ENCODE results near the gene KCNQ1.

Gene KCNQ1

DNA sequence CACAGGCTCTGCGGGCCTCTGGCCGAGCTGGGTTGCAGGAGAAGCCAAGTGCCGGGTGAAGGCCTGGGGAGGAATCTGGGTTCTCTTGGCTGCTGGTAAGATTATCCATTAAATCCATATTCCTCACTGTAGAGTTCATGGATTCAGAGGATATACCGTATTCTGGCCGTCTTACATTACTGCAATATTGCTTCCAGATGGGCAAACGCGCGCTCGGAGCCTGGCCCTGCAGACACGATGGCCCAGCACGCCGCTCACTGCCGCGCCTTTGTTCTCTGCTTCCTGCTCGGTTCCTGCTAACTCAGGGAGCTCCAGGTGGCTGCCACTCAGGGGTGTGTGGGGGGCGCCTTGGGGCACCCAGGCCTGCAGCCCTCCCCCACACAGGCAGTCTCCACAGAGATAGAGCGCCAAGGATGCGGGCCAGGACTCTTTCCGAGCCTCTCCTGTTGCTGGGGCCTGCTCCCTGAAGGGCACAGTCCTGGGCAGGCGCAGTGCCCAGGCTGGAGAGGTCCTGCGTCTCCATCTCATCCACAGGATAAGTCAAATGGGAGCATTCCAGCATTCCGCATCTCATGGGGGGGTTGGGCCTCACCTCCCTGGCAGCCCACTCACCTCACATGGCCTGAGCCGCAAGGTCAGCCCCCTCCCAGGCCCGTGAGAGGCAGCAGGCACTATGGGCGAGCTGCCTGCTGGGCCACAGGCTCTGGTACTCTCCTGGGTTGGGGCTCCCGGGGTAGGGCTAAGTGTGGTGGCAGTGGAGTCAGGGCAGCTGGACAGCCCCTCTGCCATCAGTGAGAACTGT lies 269.1 kb downstream of the KCNQ1 start:
- no peak for DNase-seq (ENCODE audit: low read depth in 2 of 2)

- DNase-seq (ENCODE audit: low read depth in 2 of 2) = no peak
These were observed 269.6 kb downstream of the KCNQ1 start for GRCh38 chr11:2714463-2714800.

DNA sequence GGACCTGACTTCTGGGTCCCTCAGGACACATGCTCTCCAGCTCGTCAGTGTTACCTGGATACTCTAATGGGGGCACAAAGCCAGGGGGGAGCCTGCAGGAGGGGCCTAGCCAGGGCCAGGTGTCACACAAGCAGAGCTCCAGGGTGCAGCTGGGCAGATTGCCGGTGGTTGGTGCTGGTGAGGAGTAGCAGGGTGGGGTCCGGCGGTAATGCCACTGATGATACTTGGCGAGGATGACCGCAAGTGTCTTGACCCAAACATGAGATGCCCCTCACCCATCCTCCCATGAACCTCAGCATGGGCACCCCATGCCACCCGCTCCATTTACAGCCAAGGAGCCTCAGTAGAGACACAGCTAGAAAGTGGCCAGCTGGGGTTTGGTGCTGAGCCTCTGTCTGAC lies 270.1 kb downstream of the KCNQ1 start:
- DNase-seq (ENCODE audit: low read depth in 2 of 2) = no peak

- DNase-seq (ENCODE audit: low read depth in 2 of 2) = no peak
These were observed 271.0 kb downstream of the KCNQ1 start for GRCh38 chr11:2715716-2716350.

- no peak for DNase-seq (ENCODE audit: low read depth in 2 of 2)
These were observed 271.7 kb downstream of the KCNQ1 start for GRCh38 chr11:2716376-2717095.

- DNase-seq (ENCODE audit: low read depth in 2 of 2) = no peak
These were observed 272.9 kb downstream of the KCNQ1 start for GRCh38 chr11:2717561-2718325.

- no peak for DNase-seq (ENCODE audit: low read depth in 2 of 2)
These were observed 274.1 kb downstream of the KCNQ1 start for GRCh38 chr11:2718817-2719438.

DNA sequence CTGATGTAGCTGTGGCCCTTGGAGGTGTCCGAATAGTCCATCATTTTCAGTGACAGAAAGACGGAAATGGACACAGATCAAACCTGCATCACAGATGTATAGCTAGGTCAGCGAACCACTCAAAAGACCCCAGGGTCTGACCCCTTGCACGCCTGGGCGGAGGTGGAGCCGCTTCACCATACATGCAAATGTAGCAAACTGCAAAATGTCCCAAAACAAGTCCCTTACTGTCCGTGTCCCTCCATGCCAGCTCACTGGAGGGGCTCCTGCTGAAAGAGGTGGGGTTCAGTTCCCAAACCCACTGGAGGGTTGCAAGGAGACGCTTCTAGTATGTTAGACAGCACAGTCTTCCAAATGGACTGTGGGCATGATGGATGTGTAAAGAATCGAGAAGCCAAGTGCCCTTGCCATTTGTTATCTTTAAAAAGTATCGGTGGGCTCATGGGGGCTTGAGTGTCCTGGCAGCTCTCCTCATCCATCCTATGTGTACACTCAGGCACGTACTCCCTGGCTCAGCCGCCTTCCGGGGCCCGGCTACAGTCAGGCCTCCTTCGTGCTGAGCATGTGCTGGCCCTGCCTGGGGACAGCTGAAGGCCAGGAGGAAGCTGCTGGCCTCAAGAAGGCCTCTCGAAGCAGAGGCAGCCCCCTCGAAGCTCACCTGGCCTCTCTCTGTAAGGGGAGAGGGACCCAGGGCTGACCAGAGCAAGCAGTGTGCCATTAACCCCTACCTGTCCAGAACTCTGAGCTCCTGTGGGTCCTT lies 275.2 kb downstream of the KCNQ1 start:
- no peak for DNase-seq (ENCODE audit: low read depth in 2 of 2)

DNA sequence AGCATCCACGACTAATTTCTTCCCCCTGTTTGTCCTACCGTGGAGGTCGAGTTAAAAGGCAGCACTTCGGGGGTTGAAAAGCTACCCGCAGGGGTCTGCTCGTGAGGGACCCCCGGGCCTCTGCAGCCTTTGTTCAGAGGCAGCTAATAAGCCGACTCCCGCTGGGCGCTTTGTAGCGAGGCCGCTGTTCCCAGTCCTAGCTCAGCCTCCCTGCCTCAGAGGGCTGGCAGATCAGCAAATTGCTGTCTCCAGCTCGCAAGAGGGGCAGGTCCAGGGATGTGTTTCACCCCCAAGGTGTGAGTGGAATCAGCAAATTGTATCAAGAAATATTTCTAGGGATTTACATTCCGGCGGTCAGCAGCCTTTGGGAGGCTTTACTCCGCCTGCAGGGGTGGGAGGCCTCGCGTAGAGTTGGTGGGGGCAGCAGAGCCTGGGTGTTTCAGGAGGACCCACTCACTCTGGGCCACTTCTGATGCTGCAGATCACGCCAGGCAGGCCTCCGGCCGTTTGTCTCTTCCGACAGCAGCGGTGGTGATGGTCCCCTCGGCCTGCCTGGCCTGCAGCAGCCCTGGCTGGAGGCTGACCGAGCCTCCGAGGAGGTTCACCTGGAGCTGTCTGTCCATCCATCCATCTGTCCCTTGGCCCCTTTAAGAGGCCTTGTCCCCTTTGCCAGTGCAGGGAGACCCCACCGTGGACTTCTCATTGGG lies 276.6 kb downstream of the KCNQ1 start:
- DNase-seq (ENCODE audit: low read depth in 2 of 2) = no peak

DNA sequence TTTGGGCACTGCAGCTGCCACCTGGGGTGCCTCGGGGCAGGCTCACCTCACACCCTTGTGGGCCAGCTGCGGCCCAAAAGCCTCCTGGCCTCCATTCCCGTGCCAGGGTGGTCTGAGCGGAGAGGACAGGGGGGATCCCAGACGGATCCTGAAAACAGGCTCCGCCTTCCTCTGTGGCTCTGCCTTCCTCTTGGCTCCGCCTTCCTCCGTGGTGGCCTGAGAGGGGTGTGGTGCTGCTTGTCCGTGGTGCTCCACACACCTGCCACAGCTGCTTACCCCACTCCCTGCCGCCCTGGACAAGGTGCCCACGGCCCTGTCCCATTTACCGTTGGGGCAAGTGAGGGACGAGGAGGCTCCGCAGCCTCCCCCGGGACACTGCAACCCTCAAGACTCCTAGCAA lies 278.1 kb downstream of the KCNQ1 start:
- no peak for DNase-seq (ENCODE audit: low read depth in 2 of 2)

DNA sequence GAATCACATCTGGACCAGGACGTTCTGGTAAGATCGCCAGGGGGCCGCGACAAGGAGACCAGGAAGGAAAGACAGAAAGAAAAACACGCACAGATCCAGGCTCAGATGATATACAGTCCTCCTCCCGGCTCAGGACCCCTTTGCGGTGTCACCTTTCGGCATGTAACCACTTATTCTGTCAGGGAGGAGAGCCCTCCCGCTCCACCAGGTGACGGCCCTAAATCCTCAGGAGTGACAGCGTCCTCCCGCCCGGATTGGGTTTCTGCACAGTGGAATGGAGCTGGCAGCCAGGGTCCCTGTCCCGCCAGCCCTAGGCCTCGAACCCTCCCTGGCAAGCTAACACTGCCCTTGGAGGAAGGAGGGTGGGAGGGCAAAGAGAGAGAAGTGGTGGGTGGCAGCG lies 279.3 kb downstream of the KCNQ1 start:
- no peak for DNase-seq (ENCODE audit: low read depth in 2 of 2)

DNA sequence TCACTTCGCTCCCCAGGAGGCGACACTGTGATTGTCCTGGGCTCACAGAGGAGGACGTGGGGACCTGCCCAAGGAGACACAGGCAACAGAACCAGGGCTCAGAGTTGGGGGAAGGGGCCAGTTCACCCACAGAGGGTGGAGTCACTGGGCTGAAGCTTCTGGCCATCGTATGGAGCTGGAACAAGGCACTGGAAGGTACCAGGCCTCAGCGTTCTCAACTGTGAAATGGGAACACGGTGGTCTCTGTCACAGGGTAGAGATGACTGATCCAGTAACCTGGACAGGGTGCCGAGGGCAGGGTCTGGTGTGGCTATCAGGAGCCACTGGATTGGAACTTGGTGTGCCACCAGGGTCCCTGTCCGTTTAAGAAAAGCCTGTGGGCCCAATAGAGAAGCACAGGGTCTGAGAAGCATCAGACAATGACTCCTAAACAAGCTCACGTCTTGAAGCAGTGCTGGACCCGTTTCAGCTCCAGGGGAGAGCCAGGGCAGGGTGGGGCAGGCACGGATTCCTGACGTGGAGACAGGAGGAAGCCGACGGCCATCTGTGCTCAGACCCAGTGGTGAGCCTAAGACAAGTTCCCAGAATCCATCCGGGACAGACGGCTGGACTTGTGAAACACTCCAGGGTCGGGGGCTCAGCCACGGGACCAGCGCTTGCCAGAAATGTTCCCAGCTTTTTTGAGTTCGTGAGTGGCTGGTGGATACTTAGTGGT lies 280.0 kb downstream of the KCNQ1 start:
- no peak for DNase-seq (ENCODE audit: low read depth in 2 of 2)

DNA sequence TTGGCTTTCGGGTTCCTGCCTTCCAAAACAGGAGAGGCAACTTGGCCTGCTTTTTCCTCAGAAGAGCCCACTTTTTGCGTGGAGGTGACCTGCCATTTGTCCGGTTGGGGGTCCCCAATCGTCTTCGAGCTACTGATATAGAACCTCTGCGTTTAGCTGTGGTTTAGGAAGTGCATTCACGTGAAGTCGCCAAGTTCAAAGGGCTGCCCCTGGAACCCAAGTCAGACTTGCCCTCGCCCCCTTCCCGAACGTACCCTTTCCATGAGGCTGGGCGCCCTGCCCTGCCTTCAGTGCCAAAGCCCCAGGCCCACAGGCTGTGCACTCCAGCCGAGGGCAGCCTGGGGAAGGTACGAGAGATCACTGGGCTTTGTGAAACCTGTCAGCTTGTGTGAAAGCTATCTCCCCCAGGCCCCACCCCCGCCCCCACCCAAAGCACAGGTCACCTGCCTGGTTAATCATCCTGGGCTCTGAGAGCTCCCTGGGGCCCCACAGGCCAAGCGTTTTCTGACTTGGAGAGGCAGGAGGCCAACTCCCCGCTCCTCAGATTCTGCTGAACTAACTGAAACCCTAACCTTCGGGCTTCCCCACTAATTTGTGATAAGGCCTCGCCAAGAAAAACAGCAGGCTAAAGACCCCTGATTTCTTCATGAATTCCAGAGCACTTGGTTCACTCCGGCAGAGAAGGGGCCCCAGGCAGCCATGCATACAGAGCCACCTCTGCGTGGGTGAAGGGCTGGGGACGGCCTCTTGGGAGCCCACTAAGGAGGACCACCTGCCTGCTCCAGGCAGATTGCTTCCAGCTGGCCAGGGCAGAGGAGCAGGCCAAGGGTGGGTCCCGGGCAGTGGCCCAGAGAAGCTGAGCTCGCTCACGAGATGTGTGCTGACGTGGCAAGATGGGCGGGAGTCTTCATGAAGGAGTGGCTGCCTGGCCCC lies 280.8 kb downstream of the KCNQ1 start:
- DNase-seq (ENCODE audit: low read depth in 2 of 2) = no peak

DNA sequence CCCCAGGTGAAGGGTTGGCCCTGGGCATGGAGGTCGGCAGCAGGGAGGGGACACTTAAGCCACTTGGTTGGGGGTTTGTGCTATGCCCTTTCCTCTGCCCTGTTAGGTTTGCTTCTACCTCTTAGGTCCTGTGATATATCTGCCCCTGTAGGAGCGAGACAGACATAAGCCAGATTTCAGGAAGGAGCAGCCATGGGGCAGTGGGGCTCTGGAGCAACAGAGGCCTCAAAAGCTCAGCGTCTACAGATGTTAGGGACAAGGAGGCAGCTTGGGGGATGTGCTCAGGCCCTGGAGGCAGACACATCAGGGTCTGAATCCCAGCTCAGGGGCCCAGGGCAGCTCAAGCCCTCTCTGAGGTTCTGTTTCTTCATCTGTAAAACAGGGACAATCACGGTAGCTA lies 282.2 kb downstream of the KCNQ1 start:
- no peak for DNase-seq (ENCODE audit: low read depth in 2 of 2)

DNA sequence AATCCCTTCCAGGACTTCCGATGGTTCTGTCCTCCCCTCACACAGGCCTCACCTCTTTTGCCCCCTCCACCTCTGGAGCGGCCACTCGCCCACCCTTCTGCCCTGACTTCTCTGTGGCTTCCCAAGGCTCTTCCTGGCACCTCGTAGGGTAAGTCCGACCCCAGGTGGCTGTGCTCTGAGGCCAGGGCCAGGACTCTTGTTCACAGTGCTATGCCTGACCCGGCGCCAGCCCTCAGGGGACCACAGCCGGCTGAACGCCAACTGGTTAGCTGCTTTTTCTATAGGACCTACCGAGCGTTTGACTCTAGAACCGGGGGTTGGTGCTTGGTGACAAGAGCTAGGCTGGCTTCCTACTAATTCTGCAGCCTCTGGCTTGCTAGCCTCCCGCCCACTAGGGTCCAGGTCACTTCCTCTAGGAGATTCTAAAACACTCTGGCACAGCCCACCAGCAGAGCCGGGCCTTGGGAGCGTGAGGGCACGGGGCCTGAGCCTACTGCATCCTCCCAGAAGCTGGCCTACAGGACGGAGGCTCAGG lies 283.4 kb downstream of the KCNQ1 start:
- DNase-seq (ENCODE audit: low read depth in 2 of 2) = no peak

DNA sequence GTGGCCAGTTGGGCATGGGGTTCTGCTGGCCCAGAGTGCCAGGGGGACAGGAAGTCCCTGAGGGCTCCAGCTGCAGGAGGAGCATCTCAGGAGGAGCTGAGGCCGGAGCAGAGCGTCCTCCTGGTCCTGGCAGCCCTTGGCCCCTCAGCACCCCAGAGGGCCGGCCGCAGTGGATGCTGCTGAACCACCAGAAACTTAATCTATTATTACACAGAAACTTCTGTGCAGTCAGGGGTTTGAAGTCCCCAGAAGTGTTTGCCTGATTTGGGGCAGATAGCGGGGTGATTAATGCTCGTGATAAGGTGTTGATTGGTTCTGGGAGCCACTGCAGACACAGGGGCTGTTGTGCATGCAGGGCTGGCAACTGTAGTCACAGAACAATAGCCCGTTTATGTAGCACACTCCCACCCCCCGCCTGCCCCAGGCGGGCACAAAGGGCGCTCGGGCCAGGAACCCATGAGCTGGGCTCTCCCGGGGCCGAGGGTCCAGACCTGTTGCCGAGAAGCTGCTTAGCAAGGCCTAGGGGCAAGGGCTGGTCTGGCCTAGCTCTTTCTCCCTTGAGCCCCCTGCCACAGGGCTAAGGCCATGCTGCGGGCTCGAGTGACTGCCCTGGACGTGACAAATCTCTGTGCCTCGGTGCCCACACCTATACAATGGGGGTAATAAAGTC lies 284.0 kb downstream of the KCNQ1 start:
- no peak for DNase-seq (ENCODE audit: low read depth in 2 of 2)

- no peak for DNase-seq (ENCODE audit: low read depth in 2 of 2)
These were observed 285.0 kb downstream of the KCNQ1 start for GRCh38 chr11:2729841-2730240.

Data from stimulated activated CD8-positive, alpha-beta memory T cell treated with anti-CD3 and anti-CD28 coated beads, Interleukin-15, amount 100 ng/mL, for 48 hours (primary cell).